Endothelial cell of coronary artery (primary cell): ENCODE results near the gene DCLRE1B. TPM values are rescaled to one million over a fixed set of nuclear protein-coding genes. Genes with fewer than 3 reads are reported as not detected.

ENCODE experiments used
- total RNA-seq: library from RNA; depleted of rRNA; stranded (reverse); fragments of >200 nt; gene quantifications from 2 replicates; pipeline ENCODE4 v1.2.3, GENCODE V29; 2014

The DCLRE1B gene
- total RNA-seq = 2.1 and 2.2 TPM in 2 replicates

DNA sequence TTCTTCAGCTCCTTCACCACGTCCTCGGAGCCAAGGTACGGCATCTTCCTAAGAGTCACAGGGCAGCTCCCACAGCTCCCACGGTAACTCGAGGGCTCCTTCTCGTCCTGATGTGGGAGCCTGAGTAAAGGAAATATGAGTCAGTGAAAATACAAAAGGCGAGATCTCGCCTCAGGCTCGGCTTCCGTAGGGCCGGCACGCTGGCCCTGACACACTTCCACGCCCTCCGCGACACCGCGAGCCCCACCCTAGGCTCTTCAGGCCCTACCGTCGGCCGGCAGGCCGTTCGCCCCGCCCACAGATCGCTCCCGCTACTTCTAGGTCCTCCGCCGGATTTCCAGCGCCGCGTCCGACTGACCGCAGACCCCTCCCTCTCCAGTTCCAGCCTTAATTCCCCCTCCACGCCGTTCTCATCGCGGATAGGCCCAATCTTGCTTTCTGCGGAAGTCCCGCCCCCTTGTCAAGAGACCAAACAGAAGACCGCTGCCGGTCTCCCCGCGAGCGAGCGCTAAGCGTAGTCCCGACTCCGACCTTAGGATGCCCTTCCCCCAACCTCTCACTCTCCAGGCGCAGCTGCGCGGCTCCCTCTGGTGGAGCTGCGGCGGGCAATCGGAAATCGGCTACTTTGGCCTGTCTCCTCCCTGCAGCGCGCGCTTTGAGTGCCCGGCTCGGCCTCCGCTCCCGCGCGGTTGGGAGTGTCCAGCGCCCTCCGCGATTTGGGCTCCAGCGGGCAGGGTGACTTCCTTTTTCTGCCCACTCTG lies at the start of gene DCLRE1B, which contains the start of gene AP4B1:
TSS of gene DCLRE1B (plus strand) at position 653 of the 761 bp plus-strand sequence. CDS start 261 bp downstream, outside the sequence.
TSS of gene AP4B1 (minus strand) at position 126 of the 761 bp plus-strand sequence. CDS start at position 44, 82 bp downstream.

GRCh38 chr1:113871597-113872113 lies 33.5 kb upstream of the DCLRE1B start, which contains the start of gene PTPN22:
TSS of gene PTPN22 (minus strand) at chr1:113871712.

GRCh38 chr1:113887402-113888175 lies 17.5 kb upstream of the DCLRE1B start, which contains the start of gene BCL2L15:
TSS of gene BCL2L15 (minus strand) at chr1:113887581. CDS start at chr1:113887375, 206 bp downstream.

DNA sequence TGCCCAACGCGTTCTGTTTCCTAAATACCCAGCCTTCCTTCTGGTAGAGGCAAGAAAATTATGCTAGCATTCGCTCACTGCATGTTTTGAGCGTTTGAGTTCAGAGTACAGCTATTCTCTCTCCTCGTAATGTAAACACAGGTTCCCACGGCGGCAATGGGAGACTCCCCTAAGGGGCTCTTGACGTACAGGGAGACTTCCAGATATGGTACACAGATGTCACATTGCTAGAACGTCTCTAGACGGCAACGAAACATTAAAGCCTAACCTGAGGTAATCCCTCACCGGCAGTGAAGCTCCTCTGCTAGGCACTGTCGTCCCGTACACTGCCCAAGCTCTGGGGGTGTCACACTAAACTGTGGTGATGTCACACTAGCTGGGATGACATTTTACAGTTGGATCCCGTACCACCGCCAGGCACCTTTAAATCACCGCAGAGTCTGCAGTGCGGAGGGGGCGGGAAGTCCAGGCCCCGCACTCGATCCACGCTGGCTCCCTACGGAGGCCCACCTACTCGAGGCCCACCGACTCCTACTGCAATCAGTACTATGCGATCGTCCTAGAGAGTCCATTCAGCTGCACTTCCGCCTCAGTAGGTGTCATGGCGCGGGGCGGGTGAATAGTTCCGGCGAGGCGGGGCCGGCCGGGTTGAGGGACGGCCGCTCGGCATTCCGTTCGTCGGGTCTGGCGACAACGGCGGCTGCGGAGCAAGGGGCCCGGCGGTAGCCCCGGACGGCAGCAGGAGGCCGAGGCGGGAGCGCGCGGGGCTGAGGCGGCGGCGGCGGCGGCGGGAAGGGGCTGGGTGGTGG lies 24.0 kb downstream of the DCLRE1B start, which contains the start of gene HIPK1:
TSS of gene HIPK1 (plus strand) at position 384 of the 809 bp plus-strand sequence.

Other genes with a start within 250 kb of the DCLRE1B start
- gene PHTF1, start 145.8 kb upstream of the DCLRE1B start, total RNA-seq = 33.0 and 35.9 TPM in 2 replicates
- 10.7 and 13.0 TPM in 2 replicates for gene RSBN1, start 92.8 kb upstream of the DCLRE1B start, total RNA-seq
- 1.0 and 3.7 TPM in 2 replicates for gene PTPN22, start 33.6 kb upstream of the DCLRE1B start, total RNA-seq
- gene BCL2L15, start 17.7 kb upstream of the DCLRE1B start, total RNA-seq = 0.09 TPM in 2 replicates
- gene AP4B1, start 527 bp upstream of the DCLRE1B start, total RNA-seq = 20.7 and 22.7 TPM in 2 replicates
- 24.6 and 26.7 TPM in 2 replicates for gene HIPK1, start 24.0 kb downstream of the DCLRE1B start, total RNA-seq
- 0.28 and 0.45 TPM in 2 replicates for gene OLFML3, start 74.1 kb downstream of the DCLRE1B start, total RNA-seq
- gene SYT6, start 248.5 kb downstream of the DCLRE1B start, total RNA-seq = not detected in 2 replicates